GM12865 (cell line): ENCODE data around the gene UFC1.
"Not testable (repeated sequence)": the region's sequence is repeated elsewhere in the genome, so short reads cannot be mapped to it uniquely, and the experiment has no call there.

Experiments
- DNase-seq: peaks from one replicate; pipeline ENCODE4 v3.0.0; 2010; ENCODE audit warnings: low read depth
- H3K4me3 ChIP-seq: 2 replicates; pipeline ENCODE4 v1.5.1; 2011; ENCODE audit warnings: mild to moderate bottlenecking, low read depth, low read length, control low read depth
- CTCF ChIP-seq: IDR thresholded peaks from 2 replicates; pipeline ENCODE4 v1.5.1; 2011; ENCODE audit warnings: low read length, control low read depth, low read depth, inconsistent platforms; ENCODE audit not compliant: insufficient read depth; ENCODE audit errors: missing control alignments

The UFC1 gene

DNA sequence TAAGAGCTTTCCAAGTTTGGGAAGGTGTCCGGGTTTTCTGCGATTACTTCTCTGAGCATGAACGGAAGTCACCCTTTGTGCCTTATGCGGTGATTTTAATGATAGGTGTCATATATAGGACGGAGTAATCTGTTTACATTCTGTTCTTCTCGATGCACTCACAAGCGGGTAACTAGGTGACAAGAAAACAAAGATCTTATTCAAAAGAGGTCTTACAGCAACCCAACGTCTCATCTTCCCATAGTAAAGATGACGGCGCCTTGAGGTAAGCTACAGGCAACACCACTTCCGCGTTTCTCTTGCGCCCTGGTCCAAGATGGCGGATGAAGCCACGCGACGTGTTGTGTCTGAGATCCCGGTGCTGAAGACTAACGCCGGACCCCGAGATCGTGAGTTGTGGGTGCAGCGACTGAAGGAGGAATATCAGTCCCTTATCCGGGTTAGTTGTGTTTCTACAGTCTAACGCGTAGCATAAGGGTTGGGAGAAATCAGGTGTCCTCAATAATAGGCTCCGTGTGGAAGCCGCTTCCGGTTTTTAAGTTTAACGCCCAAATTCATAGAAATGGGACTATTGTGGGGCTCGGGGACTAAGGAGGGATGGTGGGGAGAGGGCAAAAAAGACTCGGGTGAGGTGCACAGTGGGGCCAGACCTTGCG, at the start of gene UFC1:
Gene UFC1 (plus strand): TSS at position 297 of the 656 bp plus-strand sequence. CDS start 20 bp downstream, at position 317.
- no peak for TF ChIP-seq CTCF
- DNase-seq, result peak; percentile 95
- H3K4me3 ChIP-seq, result peak within 1 kb of the TSS; percentile 95

- no peak for TF ChIP-seq CTCF
- no peak overlapping the region for H3K4me3 ChIP-seq
- DNase-seq, result no peak
These were observed 47.3 kb upstream of the UFC1 start for GRCh38 chr1:161106431-161106830.

- no peak overlapping the region for H3K4me3 ChIP-seq
- TF ChIP-seq CTCF, result no peak
- DNase-seq, result no peak
These were observed 42.7 kb upstream of the UFC1 start for GRCh38 chr1:161111117-161111516.

DNA sequence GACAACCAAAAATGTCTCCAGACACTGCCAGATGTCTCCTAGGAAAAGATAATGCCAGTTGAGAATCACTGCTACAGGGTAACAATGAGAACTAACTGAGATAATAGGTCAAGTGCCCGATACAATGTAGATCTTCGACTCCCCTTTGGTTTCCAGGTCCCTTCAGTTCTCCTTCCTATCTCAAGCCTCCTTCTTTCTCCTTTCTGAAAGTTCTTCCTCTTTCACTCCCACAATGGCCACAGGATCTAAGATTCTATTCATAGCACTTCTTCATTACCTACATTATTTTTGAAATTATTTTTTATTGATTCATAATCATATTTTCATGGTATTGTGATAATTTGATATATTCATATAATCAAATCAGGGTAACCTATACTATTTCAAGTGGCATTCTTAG, 42.3 kb upstream of the UFC1 start:
- no peak overlapping the region for H3K4me3 ChIP-seq

GRCh38 chr1:161113915-161114314, 39.9 kb upstream of the UFC1 start:
- no peak overlapping the region for H3K4me3 ChIP-seq
- no peak for DNase-seq
- TF ChIP-seq CTCF, result no peak

More for the DNA sequence above, 42.3 kb upstream of the UFC1 start:
- TF ChIP-seq CTCF, result no peak
- no peak for DNase-seq

DNA sequence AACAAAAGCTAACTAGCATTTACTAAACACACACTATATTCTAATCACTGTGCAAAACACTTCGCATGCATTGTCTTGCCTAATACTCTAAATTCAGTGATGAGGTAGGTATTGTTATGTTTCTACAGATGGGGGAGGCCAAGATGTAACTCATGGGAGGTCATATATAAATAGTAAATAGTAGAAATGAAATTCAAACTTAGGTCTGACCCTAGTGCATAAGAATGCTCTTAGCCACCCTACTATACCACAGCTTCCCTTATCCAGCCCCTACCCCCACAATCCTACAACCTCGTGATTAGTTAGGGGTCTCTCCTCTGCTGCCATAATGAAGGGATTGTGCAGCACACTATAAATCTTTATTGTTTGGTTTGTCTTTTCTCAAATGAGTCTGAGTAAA, 39.2 kb upstream of the UFC1 start:
- TF ChIP-seq CTCF, result no peak
- DNase-seq, result no peak
- no peak overlapping the region for H3K4me3 ChIP-seq

DNA sequence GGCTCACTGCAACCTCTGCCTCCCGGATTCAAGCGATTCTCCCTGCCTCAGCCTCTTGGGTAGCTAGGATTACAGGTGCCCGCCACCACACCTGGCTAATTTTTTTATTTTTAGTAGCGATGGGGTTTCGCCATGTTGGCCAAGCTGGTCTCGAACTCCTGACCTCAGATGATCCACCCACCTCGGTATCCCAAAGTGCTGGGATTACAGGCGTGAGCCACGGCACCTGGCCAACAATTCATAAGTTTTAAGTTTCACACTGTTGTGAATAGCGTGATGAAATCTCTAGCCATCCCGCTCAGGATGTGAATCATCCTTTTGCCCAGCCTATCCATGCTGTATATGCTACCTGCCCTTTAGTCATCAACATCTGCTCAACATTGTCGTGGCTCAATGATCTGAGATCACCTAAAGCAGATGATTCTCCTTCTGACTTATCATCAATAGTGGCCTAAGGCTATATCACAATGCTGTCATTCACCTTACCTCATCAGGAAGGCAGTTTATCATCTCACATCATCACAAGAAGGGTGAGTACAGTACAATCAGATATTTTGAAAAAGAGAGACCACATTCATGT, 38.6 kb upstream of the UFC1 start:
- no peak for TF ChIP-seq CTCF
- no peak for DNase-seq
- H3K4me3 ChIP-seq, result no peak overlapping the region

DNA sequence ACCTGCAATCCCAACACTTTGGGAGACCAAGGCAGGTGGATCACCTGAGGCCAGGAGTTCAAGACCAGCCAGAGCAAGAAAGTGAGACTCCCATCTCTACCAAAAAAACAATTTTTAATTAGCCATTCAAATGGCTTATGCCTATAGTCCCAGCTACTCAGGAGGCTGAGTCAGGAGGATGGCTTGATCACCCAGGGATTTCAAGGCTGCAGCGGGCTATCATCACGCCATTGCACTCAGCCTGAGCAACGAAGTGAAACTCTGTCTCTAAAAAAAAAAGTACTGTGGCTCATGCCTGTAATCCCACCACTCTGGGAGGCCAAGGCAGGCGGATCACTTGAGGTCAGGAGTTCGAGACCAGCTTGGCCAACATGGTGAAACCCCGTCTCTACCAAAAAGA, 37.8 kb upstream of the UFC1 start:
- DNase-seq, H3K4me3 ChIP-seq: not testable (repeated sequence)
